Subcutaneous preadipocyte (primary cell): ENCODE data around the gene PHYKPL. TPM values are rescaled to one million over a fixed set of nuclear protein-coding genes. Genes with fewer than 3 reads are reported as not detected.

Experiments used
- total RNA-seq: library from RNA; depleted of rRNA; stranded (reverse); fragments of >200 nt; gene quantifications from 2 replicates; pipeline ENCODE4 v1.2.3, GENCODE V29; 2012

PHYKPL gene
- total RNA-seq, result 42.2 and 48.9 TPM in 2 replicates

GRCh38 chr5:178232124-178232919, at the start of gene PHYKPL:
Gene PHYKPL, minus strand, starts transcription at chr5:178232802. Its CDS starts 252 bp downstream, at chr5:178232550.

GRCh38 chr5:178204182-178204934, 28.2 kb downstream of the PHYKPL start, which contains the start of gene HNRNPAB:
Gene HNRNPAB, plus strand, starts transcription at chr5:178204533. Its CDS starts 305 bp downstream, at chr5:178204838.

GRCh38 chr5:178187014-178187413, 45.6 kb downstream of the PHYKPL start, which contains the start of gene GMCL2:
Gene GMCL2, minus strand, starts transcription at chr5:178187371. Its CDS starts 72 bp downstream, at chr5:178187299.

Other genes starting within 250 kb of the PHYKPL start
- not detected in 2 replicates for gene PROP1, start 236.6 kb downstream of the PHYKPL start, total RNA-seq
- under 0.01 TPM in 2 replicates for gene N4BP3, start 119.3 kb downstream of the PHYKPL start, total RNA-seq
- 13.2 and 19.9 TPM in 2 replicates for gene RMND5B, start 101.8 kb downstream of the PHYKPL start, total RNA-seq
- 144 and 148 TPM in 2 replicates for gene NHP2, start 78.9 kb downstream of the PHYKPL start, total RNA-seq
- not detected in 2 replicates for gene GMCL2, start 45.4 kb downstream of the PHYKPL start, total RNA-seq
- gene HNRNPAB, start 28.3 kb downstream of the PHYKPL start, total RNA-seq, result 59.9 and 91.9 TPM in 2 replicates